H9 (cell line): ENCODE data around the gene C1orf21. TPM values are rescaled to one million over a fixed set of nuclear protein-coding genes. Genes with fewer than 3 reads are reported as not detected.

Source experiments
- DNase-seq: peaks from one replicate; pipeline ENCODE4 v3.0.0-alpha.2; 2017
- H2AFZ ChIP-seq: one replicate; pipeline ENCODE4 v1.6.1; 2013; ENCODE audit warnings: mild to moderate bottlenecking, low read length, control low read depth, moderate library complexity
- H2AK5ac ChIP-seq: 2 replicates; pipeline ENCODE4 v1.6.1; 2013; ENCODE audit warnings: low read length, control low read depth, mixed read lengths; ENCODE audit not compliant: insufficient read length
- H2BK120ac ChIP-seq: one replicate; pipeline ENCODE4 v1.6.1; 2013; ENCODE audit warnings: low read depth, mild to moderate bottlenecking, low read length, control low read depth, inconsistent platforms; ENCODE audit not compliant: poor library complexity, severe bottlenecking
- H2BK12ac ChIP-seq: 2 replicates; pipeline ENCODE4 v1.6.1; 2013; ENCODE audit warnings: low read length, control low read depth, mixed read lengths, low read depth; ENCODE audit not compliant: insufficient read length
- H2BK15ac ChIP-seq: 2 replicates; pipeline ENCODE4 v1.6.1; 2013; ENCODE audit warnings: low read depth, low read length, control low read depth
- H2BK20ac ChIP-seq: one replicate; pipeline ENCODE4 v1.6.1; 2013; ENCODE audit warnings: low read depth, mild to moderate bottlenecking, low read length, control low read depth, inconsistent platforms; ENCODE audit not compliant: poor library complexity, severe bottlenecking
- H2BK5ac ChIP-seq: 2 replicates; pipeline ENCODE4 v1.6.1; 2013; ENCODE audit warnings: low read length, control low read depth, mixed read lengths; ENCODE audit not compliant: insufficient read length
- H3K14ac ChIP-seq: 2 replicates; pipeline ENCODE4 v1.6.1; 2013; ENCODE audit warnings: low read length, control low read depth; ENCODE audit not compliant: insufficient read depth
- H3K18ac ChIP-seq: 2 replicates; pipeline ENCODE4 v1.6.1; 2013; ENCODE audit warnings: low read depth, mild to moderate bottlenecking, mixed read lengths, low read length, control low read depth; ENCODE audit not compliant: insufficient read length
- H3K23ac ChIP-seq: 2 replicates; pipeline ENCODE4 v1.6.1; 2013; ENCODE audit warnings: low read length, control low read depth, mixed read lengths, low read depth; ENCODE audit not compliant: insufficient read length
- H3K23me2 ChIP-seq: 2 replicates; pipeline ENCODE4 v1.6.1; 2013; ENCODE audit warnings: low read depth, mild to moderate bottlenecking, mixed read lengths, low read length, control low read depth; ENCODE audit not compliant: insufficient read length, poor library complexity, severe bottlenecking
- H3K27ac ChIP-seq: 2 replicates; pipeline ENCODE4 v1.5.1; 2013; ENCODE audit warnings: low read length, control low read depth, mixed read lengths, low read depth; ENCODE audit not compliant: insufficient read length
- H3K27me3 ChIP-seq: 2 replicates; pipeline ENCODE4 v1.6.1; 2013; ENCODE audit warnings: low read length, control low read depth, inconsistent platforms; ENCODE audit not compliant: insufficient read depth
- H3K4ac ChIP-seq: 2 replicates; pipeline ENCODE4 v1.6.1; 2013; ENCODE audit warnings: low read depth, mild to moderate bottlenecking, control low read depth, inconsistent platforms, low read length, moderate library complexity
- H3K4me1 ChIP-seq: 2 replicates; pipeline ENCODE4 v1.6.1; 2013; ENCODE audit warnings: low read length, control low read depth, inconsistent platforms; ENCODE audit not compliant: insufficient read depth
- H3K4me2 ChIP-seq: 2 replicates; pipeline ENCODE4 v1.6.1; 2013; ENCODE audit warnings: low read length, control low read depth, mixed read lengths; ENCODE audit not compliant: insufficient read length, insufficient read depth
- H3K56ac ChIP-seq: 2 replicates; pipeline ENCODE4 v1.6.1; 2013; ENCODE audit warnings: low read depth, mild to moderate bottlenecking, mixed read lengths, low read length, control low read depth; ENCODE audit not compliant: insufficient read length
- H3K79me1 ChIP-seq: 2 replicates; pipeline ENCODE4 v1.6.1; 2013; ENCODE audit warnings: low read depth, mild to moderate bottlenecking, moderate library complexity, low read length, control low read depth, inconsistent platforms; ENCODE audit not compliant: insufficient read depth, poor library complexity, severe bottlenecking
- H3K79me2 ChIP-seq: 2 replicates; pipeline ENCODE4 v1.6.1; 2013; ENCODE audit warnings: low read length, control low read depth, inconsistent platforms; ENCODE audit not compliant: insufficient read depth
- H3K9ac ChIP-seq: 2 replicates; pipeline ENCODE4 v1.6.1; 2013; ENCODE audit warnings: low read length, control low read depth, mixed read lengths; ENCODE audit not compliant: insufficient read length; ENCODE audit errors: extremely low read depth
- H3K9me3 ChIP-seq: one replicate; pipeline ENCODE4 v1.6.1; 2013; ENCODE audit warnings: low read depth, low read length, inconsistent platforms; ENCODE audit not compliant: control insufficient read depth
- H3T11ph ChIP-seq: one replicate; pipeline ENCODE4 v1.6.1; 2013; ENCODE audit warnings: mild to moderate bottlenecking, low read length, control low read depth, inconsistent platforms
- H4K20me1 ChIP-seq: one replicate; pipeline ENCODE4 v1.6.1; 2013; ENCODE audit not compliant: control insufficient read depth, insufficient read length, insufficient read depth
- H4K5ac ChIP-seq: 2 replicates; pipeline ENCODE4 v1.6.1; 2013; ENCODE audit warnings: low read depth, mild to moderate bottlenecking, mixed read lengths, low read length, control low read depth; ENCODE audit not compliant: insufficient read length
- H4K8ac ChIP-seq: replicated peaks from 2 replicates; pipeline ENCODE4 v1.6.1; 2013; ENCODE audit warnings: low read length, control low read depth, mixed read lengths, low read depth; ENCODE audit not compliant: insufficient read length
- H4K91ac ChIP-seq: 2 replicates; pipeline ENCODE4 v1.6.1; 2013; ENCODE audit warnings: low read depth, mild to moderate bottlenecking, moderate library complexity, mixed read lengths, low read length, control low read depth; ENCODE audit not compliant: insufficient read length
- H3K27ac Mint-ChIP-seq, 3 experiments: 2 replicates in 2 of 3; 3 replicates in 1 of 3; pipeline ENCODE4 v1.8.0; 2020 to 2021; ENCODE audit warnings: mixed read lengths in 3 of 3, mild to moderate bottlenecking in 1 of 3, moderate library complexity in 1 of 3
- H3K27me3 Mint-ChIP-seq: 2 replicates; pipeline ENCODE4 v1.8.0; 2021; ENCODE audit warnings: low read depth, mild to moderate bottlenecking, moderate library complexity, mixed read lengths
- H3K36me3 Mint-ChIP-seq, 3 experiments: 2 replicates in 2 of 3; 3 replicates in 1 of 3; pipeline ENCODE4 v1.8.0; 2020 to 2021; ENCODE audit warnings: low read depth in 3 of 3, mixed read lengths in 3 of 3; ENCODE audit not compliant: insufficient read depth in 1 of 3
- H3K4me1 Mint-ChIP-seq, 2 experiments: 2 replicates each; pipeline ENCODE4 v1.8.0; 2020; ENCODE audit warnings: mixed read lengths in 2 of 2
- H3K4me3 Mint-ChIP-seq, 2 experiments: 2 replicates in 1 of 2; 3 replicates in 1 of 2; pipeline ENCODE4 v1.8.0; 2020 to 2021; ENCODE audit warnings: mild to moderate bottlenecking in 2 of 2, mixed read lengths in 2 of 2, moderate library complexity in 1 of 2
- H3K9me3 Mint-ChIP-seq, 2 experiments: 2 replicates in 1 of 2; 3 replicates in 1 of 2; pipeline ENCODE4 v1.8.0; 2020; ENCODE audit warnings: mild to moderate bottlenecking in 2 of 2, mixed read lengths in 2 of 2, moderate library complexity in 1 of 2
- WGBS: extraction: QIAGEN DNeasy Blood & Tissue Kit; methylation state at CpG from one replicate; pipeline ENCODE4 v1.1.7; 2013; ENCODE audit warnings: missing lambda C conversion rate, low lambda C conversion rate, mixed read lengths; ENCODE audit not compliant: insufficient read length; ENCODE audit errors: extremely low coverage; 5-methylcytosine and 5-hydroxymethylcytosine counted together
- total RNA-seq: library from RNA; stranded (reverse); gene quantifications from 2 replicates; pipeline ENCODE4 v1.2.1, GENCODE V29; 2021
- TF ChIP-seq, protein P1 (sequence below): fragments of 200-600 bp; sonication (generic); conservative IDR thresholded peaks from 3 replicates; pipeline ENCODE4 v1.8.0; 2021; ENCODE audit warnings: antibody characterized with exemption, mild to moderate bottlenecking

The C1orf21 gene
- total RNA-seq, 1 experiment from 2014 or later: 36.0 TPM

DNA sequence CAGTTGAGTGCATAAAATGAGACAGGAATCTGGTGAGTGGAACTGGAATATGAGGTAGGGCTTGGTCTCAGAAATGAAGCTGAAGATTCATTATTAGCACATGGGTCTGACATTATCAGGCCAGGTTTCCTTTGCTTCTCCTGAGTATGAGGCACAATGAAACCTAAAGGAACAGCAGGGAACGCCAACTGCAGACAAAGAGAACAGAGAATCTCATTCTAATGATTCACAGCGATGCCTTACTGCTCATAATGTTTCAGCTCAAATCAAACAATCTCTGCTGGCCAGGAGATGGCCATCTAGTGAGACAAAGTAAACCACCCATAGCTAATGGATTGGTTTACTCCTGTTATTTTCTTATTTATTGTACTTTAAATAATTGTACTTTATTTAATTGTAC is 133.5 kb downstream of the C1orf21 start:
- Mint-ChIP-seq H3K27me3 (no peaks in the 10 kb centered on the region), H3K27ac (peak overlapping the region in 1 of 3 experiments; percentile 30; a peak in 2 of 7 replicates), H3K36me3 (peaks cover 0 to 15% (median 2%) of the 10 kb centered on the region in 3 experiments; a peak in 4 of 7 replicates), H3K4me3 (no peak overlapping the region), H3K9me3 (no peaks in the 10 kb centered on the region), H3K4me1 (peaks cover 14 to 22% of the 10 kb centered on the region in 2 experiments)
- Histone ChIP-seq H3K23ac (no peak overlapping the region), H2BK12ac (no peak overlapping the region), H2BK120ac (no peak overlapping the region), H3K79me1 (no peaks in the 10 kb centered on the region), H2AK5ac (no peak overlapping the region), H3K27ac (no peak overlapping the region), H4K91ac (no peak overlapping the region), H3K9me3 (no peaks in the 10 kb centered on the region), H3K9ac (no peak overlapping the region), H3T11ph (no peak overlapping the region), H2AFZ (no peak overlapping the region), H4K20me1 (no peaks in the 10 kb centered on the region), H3K18ac (no peak overlapping the region), H4K5ac (no peak overlapping the region), H3K14ac (no peak overlapping the region), H3K79me2 (no peaks in the 10 kb centered on the region), H3K4ac (no peak overlapping the region), H3K23me2 (no peaks in the 10 kb centered on the region), H2BK5ac (no peak overlapping the region), H2BK20ac (no peak overlapping the region), H2BK15ac (no peak overlapping the region), H3K56ac (no peak overlapping the region), H4K8ac (no peak overlapping the region), H3K4me1 (no peaks in the 10 kb centered on the region), H3K4me2 (no peak overlapping the region), H3K27me3 (no peaks in the 10 kb centered on the region)
- no peak for DNase-seq
- WGBS: no CpG with 5 or more reads among the region's 2 CpGs
- TF ChIP-seq, protein P1, sequence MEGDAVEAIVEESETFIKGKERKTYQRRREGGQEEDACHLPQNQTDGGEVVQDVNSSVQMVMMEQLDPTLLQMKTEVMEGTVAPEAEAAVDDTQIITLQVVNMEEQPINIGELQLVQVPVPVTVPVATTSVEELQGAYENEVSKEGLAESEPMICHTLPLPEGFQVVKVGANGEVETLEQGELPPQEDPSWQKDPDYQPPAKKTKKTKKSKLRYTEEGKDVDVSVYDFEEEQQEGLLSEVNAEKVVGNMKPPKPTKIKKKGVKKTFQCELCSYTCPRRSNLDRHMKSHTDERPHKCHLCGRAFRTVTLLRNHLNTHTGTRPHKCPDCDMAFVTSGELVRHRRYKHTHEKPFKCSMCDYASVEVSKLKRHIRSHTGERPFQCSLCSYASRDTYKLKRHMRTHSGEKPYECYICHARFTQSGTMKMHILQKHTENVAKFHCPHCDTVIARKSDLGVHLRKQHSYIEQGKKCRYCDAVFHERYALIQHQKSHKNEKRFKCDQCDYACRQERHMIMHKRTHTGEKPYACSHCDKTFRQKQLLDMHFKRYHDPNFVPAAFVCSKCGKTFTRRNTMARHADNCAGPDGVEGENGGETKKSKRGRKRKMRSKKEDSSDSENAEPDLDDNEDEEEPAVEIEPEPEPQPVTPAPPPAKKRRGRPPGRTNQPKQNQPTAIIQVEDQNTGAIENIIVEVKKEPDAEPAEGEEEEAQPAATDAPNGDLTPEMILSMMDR: no peak
